Measurements from ENCODE around the gene CD101. TPM values are rescaled to one million over a fixed set of nuclear protein-coding genes. Genes with fewer than 3 reads are reported as not detected.
A peak's percentile ranks its signal among the peaks of the same experiment; 100 is the strongest.

CD101 gene
- polyA plus RNA-seq, 6 donors from 2014 or later: 0.09 to 0.86 (median 0.14) TPM; not detected in 3

DNA sequence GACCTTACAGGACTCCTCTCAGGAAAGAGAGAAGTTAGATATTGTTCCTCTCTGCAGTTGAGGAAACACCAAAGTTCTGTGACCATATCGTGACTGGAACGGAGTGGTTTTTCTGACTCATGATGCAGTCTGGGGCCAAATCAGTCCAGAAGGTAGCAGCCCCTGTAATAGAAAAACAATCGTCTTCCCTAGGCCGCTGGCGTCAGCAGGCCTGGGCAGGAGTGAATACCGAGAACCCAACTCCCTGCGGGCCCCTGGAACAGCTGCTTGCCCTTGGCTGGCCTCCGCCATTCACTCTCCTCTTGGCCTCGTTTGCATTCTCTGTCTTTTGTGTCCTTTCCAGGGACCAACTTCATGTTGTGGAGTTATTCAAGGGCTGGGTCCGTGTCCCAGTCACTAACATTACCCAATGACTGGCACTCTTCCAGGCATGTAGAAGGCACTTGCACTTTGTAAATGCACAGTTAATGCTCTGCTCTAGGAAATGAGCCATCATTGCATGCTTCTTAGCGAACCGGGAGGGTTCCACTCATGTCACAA lies 10.9 kb upstream of the CD101 start:
- peaks cover 10 to 12% (median 10%) of the 10 kb centered on the region in 3 donors for H3K27me3 Mint-ChIP-seq
- no peak overlapping the region for H3K4me3 Mint-ChIP-seq
- ATAC-seq (ENCODE audit: low read depth in 2 of 2) (no peak), DNase-seq (no peak)
- peaks cover 0 to 5% (median 0%) of the 10 kb centered on the region in 3 donors for H3K4me1 Mint-ChIP-seq
- peaks cover 0 to 7% (median 0%) of the 10 kb centered on the region in 7 donors for H3K9me3 Mint-ChIP-seq
- no peak overlapping the region for H3K27ac Mint-ChIP-seq
- no peaks in the 10 kb centered on the region for H3K36me3 Mint-ChIP-seq

DNA sequence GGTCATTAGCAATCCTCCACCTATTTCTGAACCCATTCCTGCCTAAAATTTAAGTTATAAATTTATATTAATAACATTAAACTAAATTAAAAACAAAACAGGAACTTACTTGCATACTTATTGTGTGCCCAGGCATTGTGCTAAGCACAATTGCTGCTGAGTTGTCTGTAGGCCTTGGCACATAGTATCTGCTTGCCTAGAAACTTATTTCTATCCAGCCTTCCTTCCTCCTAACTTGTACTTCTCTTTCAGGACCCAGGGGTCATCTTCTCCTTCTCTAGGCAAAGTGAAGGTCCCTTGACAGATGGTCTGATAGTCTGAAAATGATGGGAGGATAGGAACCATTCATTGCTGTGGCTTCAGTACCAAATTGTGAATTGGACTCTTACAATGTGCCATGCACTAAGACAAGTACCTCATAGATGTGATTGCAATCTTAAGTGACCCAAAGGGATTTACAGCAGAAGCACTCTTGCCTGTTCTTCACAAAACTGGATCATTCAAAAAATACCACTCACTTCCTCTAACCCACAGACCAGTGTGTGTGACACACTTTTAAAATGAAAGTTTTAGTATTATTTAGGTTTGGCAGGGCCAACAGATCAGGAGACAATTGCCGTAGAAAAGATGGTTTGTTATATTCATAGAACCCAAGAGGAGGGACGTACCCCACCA lies 10.3 kb upstream of the CD101 start:
- H3K9me3 Mint-ChIP-seq: peaks cover 0 to 7% (median 0%) of the 10 kb centered on the region in 7 donors
- H3K36me3 Mint-ChIP-seq: no peaks in the 10 kb centered on the region
- H3K4me1 Mint-ChIP-seq: peaks cover 0 to 5% (median 0%) of the 10 kb centered on the region in 3 donors
- H3K4me3 Mint-ChIP-seq: no peak overlapping the region
- no peak overlapping the region for H3K27ac Mint-ChIP-seq
- peaks cover 10 to 12% (median 10%) of the 10 kb centered on the region in 3 donors for H3K27me3 Mint-ChIP-seq
- no peak for ATAC-seq (ENCODE audit: low read depth in 2 of 2)
- no peak for DNase-seq

DNA sequence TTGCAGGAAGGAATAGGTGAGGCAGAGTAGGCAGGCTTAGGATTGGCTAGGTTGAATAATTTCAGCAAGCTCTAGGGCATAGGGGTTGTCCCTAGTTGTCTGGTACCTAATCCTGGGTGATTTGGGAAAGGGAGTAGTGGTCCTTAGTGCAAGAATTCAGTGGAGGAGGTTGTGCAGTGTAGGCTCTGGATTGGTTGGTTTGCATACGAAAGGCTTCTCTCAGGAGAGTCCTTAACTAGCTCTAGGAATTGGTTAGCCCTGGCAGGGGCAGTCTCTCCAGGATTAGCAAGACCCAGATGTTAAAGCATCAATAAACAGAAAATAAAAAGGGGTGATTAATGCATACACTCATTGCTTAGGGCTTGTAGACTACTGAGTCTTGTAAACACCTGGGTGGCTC lies 9.6 kb upstream of the CD101 start:
- ATAC-seq (ENCODE audit: low read depth in 2 of 2): no peak
- Mint-ChIP-seq H3K4me3 (no peak overlapping the region), H3K36me3 (no peaks in the 10 kb centered on the region)

DNA sequence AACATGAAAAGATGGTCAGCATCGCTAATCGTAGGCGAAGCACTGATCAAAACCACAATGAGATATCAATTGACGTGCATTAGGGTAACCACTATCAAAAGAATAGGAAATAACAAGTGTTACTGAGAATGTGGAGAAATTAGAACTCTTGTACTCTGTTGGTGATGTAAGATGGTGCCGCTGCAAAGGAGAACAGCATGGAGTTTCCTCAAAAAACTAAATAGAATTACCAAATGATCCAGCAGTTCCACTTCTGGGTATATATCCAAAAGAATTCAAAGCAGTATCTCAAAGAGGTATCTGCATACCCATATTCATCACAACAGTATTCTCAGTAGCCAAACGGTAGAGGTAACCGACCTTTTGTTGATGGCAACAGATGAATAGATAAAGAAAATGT lies 8.3 kb upstream of the CD101 start:
- ATAC-seq (ENCODE audit: low read depth in 2 of 2) (no peak), DNase-seq (no peak)
- no peaks in the 10 kb centered on the region for H3K4me1 Mint-ChIP-seq
- H3K27ac Mint-ChIP-seq: no peak overlapping the region
- no peak overlapping the region for H3K4me3 Mint-ChIP-seq
- H3K9me3 Mint-ChIP-seq: peaks cover 0 to 7% (median 0%) of the 10 kb centered on the region in 7 donors
- no peaks in the 10 kb centered on the region for H3K36me3 Mint-ChIP-seq
- peaks cover 0 to 4% (median 0%) of the 10 kb centered on the region in 3 donors for H3K27me3 Mint-ChIP-seq

More for the DNA sequence above, 9.6 kb upstream of the CD101 start:
- H3K27ac Mint-ChIP-seq: no peak overlapping the region
- DNase-seq: no peak
- peaks cover 0 to 7% (median 0%) of the 10 kb centered on the region in 7 donors for H3K9me3 Mint-ChIP-seq
- peaks cover 4 to 8% (median 6%) of the 10 kb centered on the region in 3 donors for H3K27me3 Mint-ChIP-seq
- peaks cover 0 to 5% (median 0%) of the 10 kb centered on the region in 3 donors for H3K4me1 Mint-ChIP-seq

DNA sequence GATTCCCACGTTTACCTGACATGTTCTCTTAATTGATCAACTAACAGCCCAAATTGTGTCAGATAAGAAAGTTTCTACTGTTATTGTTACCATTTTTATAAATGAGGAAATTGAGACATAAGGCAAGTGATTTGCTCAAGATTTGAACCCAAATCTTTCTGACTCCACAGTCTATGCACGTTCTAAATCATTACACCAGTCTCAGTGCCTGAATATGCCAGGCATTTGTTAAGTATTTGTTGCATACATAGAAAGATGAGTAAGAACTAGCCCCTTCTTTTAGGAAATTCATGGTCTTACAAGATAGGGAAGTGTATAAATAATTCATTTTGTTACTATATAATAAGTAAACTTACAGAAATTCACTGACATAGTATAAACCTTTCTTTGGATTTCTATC lies 7.1 kb upstream of the CD101 start:
- ATAC-seq (ENCODE audit: low read depth in 2 of 2): no peak

DNA sequence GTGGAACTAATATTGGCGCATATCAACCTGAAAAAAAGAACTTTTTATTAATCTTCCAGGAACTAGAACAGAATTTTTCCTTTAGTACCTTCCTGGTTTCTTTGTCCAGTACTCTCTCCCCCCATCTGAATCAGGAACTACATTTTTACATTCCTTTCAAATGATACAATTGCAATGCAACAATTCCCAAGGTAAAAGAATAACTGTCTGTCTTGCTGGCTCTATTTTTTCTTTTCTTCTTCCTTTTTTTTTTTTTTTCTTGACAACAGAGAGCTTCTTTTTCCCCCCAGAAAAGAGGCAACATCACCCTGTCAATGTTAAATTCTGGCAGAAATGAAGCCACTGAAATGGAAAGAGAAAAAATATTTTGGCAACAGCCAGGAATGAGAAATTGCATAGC lies 4.5 kb upstream of the CD101 start:
- H3K27me3 Mint-ChIP-seq: no peaks in the 10 kb centered on the region
- no peak overlapping the region for H3K27ac Mint-ChIP-seq
- H3K9me3 Mint-ChIP-seq: peaks cover 0 to 7% (median 0%) of the 10 kb centered on the region in 7 donors
- H3K4me3 Mint-ChIP-seq: no peak overlapping the region
- no peak for ATAC-seq (ENCODE audit: low read depth in 2 of 2)
- peaks cover 5 to 17% (median 7%) of the 10 kb centered on the region in 3 donors for H3K4me1 Mint-ChIP-seq
- DNase-seq: no peak
- no peaks in the 10 kb centered on the region for H3K36me3 Mint-ChIP-seq

More for the DNA sequence above, 7.1 kb upstream of the CD101 start:
- Mint-ChIP-seq H3K4me1 (no peaks in the 10 kb centered on the region), H3K27me3 (peaks cover 0 to 4% (median 0%) of the 10 kb centered on the region in 3 donors), H3K9me3 (peaks cover 0 to 7% (median 0%) of the 10 kb centered on the region in 7 donors), H3K36me3 (no peaks in the 10 kb centered on the region), H3K4me3 (no peak overlapping the region), H3K27ac (no peak overlapping the region)
- no peak for DNase-seq

DNA sequence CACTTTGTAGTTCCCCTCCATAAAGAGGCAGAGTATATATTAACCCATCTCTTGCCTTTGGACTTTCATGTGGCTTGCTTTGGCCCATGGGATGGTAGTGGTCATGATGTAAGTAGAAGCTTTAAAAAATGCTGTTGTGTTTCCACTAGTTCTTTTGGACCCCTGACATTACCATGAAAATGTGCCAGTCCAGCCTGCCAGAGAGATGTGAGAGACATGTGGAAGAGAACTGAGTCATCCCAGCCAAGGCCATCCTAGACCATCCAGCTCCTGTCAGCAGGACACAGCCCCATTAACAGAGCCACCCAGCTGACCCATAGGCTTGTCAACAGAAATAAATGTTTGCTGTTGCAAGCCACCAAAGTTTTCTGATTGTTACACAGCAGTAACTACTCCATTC lies 3.9 kb upstream of the CD101 start:
- Mint-ChIP-seq H3K27ac (no peak overlapping the region), H3K4me1 (peaks cover 5 to 21% (median 11%) of the 10 kb centered on the region in 3 donors), H3K4me3 (no peak overlapping the region), H3K36me3 (no peaks in the 10 kb centered on the region), H3K27me3 (no peaks in the 10 kb centered on the region), H3K9me3 (peaks cover 0 to 7% (median 0%) of the 10 kb centered on the region in 7 donors)
- ATAC-seq (ENCODE audit: low read depth in 2 of 2) (no peak), DNase-seq (no peak)

DNA sequence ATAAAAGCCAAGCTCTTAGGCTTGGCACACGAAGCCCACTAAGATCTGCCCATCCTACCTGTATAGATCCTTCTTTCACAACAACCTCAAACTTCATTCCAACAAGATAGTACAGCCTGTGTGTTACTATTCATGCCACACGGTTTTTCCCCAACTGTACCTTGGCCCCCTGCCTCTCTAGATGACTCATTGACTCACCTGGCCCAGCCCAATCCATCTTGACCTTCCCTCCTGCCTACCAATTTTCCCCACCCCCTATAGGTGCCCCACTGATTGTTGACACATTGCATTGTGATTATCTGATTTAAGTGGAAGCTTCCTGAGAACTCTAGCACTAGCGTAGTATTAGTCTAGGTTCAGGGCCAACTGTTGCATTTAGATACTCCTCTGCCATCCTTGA lies 2.0 kb upstream of the CD101 start:
- ATAC-seq (ENCODE audit: low read depth in 2 of 2): no peak
- Mint-ChIP-seq H3K27me3 (no peaks in the 10 kb centered on the region), H3K9me3 (no peaks in the 10 kb centered on the region), H3K27ac (no peak overlapping the region), H3K4me3 (no peak overlapping the region), H3K4me1 (peaks cover 5 to 23% (median 11%) of the 10 kb centered on the region in 3 donors), H3K36me3 (no peaks in the 10 kb centered on the region)
- no peak for DNase-seq

DNA sequence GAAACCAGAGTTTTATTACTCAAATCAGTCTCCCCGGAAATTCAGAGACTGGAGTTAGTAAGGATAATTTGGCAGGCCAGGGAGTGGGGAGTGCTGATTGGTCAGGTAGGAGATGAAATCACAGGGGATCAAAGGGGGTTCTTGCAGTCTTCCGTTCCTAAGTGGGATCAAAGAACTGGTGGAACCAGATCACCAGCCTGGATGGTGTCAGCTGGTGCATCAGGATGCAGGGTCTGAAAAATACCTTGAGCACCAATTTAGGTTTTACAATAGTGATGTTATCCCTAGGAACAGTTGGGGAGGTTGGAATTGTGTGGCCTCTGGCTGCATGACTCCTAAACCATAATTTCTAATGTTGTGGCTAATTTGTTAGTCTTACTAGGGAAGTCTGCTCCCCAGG lies 1.4 kb upstream of the CD101 start:
- peak overlapping the region in 2 of 6 donors; percentile 43 to 92 for H3K27ac Mint-ChIP-seq
- H3K4me1 Mint-ChIP-seq: peaks cover 5 to 23% (median 11%) of the 10 kb centered on the region in 3 donors
- H3K4me3 Mint-ChIP-seq: no peak overlapping the region
- no peaks in the 10 kb centered on the region for H3K27me3 Mint-ChIP-seq
- H3K9me3 Mint-ChIP-seq: no peaks in the 10 kb centered on the region
- H3K36me3 Mint-ChIP-seq: no peaks in the 10 kb centered on the region
- DNase-seq: no peak
- no peak for ATAC-seq (ENCODE audit: low read depth in 2 of 2)

DNA sequence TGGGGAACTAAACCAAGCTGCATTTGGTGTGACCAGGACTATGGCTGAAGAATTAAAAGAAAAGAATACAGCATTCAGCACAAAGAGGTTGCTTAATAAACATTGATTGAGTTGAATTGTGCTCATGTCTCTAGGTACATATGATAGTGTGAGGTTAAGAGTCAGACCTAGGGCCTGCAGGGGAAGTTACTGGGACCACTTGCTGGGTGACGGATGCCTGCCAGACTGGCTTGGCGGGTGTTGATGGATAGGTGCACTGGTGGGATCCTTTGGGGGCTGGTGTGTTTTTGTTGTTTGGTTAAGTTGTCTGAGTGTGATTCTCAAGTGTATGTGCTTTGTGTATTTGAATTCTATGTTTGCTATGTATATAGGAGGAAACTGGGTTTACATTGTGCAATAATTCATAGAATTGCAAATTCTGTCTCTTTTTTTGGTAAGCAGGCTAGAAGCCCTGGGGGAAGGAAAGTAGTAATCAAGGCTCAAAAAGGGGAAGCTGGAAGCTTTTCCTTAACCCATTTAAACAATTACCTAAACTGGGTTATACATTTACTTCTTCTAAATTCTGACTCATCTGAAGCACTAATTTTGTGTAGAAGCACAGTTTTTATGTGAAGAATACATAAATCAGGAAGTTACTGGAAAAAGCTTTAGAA lies 1.8 kb downstream of the CD101 start:
- Mint-ChIP-seq H3K4me3 (no peak overlapping the region), H3K27me3 (no peaks in the 10 kb centered on the region), H3K27ac (no peak overlapping the region), H3K9me3 (no peaks in the 10 kb centered on the region), H3K36me3 (no peaks in the 10 kb centered on the region), H3K4me1 (peaks cover 5 to 23% (median 11%) of the 10 kb centered on the region in 3 donors)
- DNase-seq (no peak), ATAC-seq (ENCODE audit: low read depth in 2 of 2) (no peak)

DNA sequence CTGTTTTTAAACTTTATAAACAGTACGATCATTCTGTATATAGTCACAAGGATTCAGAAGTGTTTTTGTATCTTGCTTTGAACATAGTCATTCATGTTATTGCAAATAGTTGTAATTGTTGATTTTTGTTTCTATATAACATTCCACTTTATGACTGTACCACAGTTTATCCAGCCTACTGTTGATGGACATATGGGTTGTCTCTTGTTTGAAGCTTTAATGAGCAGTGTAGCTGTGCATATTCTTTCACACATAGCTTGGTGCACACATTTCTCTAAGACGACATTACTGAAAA lies 6.1 kb downstream of the CD101 start:
- Mint-ChIP-seq H3K9me3 (no peaks in the 10 kb centered on the region), H3K4me3 (no peak overlapping the region), H3K27me3 (no peaks in the 10 kb centered on the region), H3K36me3 (no peaks in the 10 kb centered on the region), H3K27ac (no peak overlapping the region), H3K4me1 (peaks cover 0 to 3% (median 0%) of the 10 kb centered on the region in 3 donors)
- DNase-seq (no peak), ATAC-seq (ENCODE audit: low read depth in 2 of 2) (no peak)

DNA sequence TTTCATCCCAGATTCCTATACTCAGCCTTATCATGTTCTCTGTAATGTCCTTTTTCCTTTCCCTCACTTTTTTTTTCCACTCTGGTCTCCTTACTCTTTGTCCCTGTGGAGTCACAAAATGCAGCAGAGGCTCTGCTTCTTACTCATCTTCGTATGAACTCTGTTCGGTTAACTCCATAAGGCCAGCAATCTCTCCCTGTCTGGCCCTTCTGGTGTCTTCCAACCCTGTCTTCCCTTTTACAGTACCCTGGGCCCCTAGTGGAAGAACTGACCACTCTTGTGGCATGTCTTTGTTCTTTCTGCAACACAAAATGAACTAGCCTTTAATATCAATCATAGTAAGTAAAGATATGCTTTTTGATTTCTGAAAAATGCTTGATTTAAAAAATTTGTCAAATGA lies 7.1 kb downstream of the CD101 start:
- no peaks in the 10 kb centered on the region for H3K27me3 Mint-ChIP-seq
- peak overlapping the region in 1 of 6 donors; percentile 48 for H3K27ac Mint-ChIP-seq
- no peaks in the 10 kb centered on the region for H3K9me3 Mint-ChIP-seq
- no peaks in the 10 kb centered on the region for H3K36me3 Mint-ChIP-seq
- DNase-seq (no peak), ATAC-seq (ENCODE audit: low read depth in 2 of 2) (no peak)
- no peak overlapping the region for H3K4me3 Mint-ChIP-seq
- no peaks in the 10 kb centered on the region for H3K4me1 Mint-ChIP-seq

DNA sequence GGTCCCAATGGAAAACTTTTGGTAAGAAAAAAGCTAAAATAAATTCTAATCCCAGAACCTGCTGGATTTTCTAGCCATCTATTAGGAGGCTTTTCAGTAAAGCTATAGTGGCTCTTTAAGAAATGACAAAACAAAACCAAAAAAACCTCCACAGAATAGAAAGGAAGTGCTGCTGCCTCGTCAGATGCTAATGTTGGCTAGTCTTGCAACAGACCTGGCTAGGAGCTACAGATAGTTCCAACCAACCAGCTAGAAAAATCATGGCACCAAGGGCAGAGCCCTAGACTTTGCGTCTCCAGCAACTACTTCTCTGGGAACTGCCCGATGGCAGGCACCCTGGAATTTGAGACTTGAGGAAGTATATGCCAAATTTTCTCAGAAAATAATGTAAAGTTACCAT lies 7.6 kb downstream of the CD101 start:
- ATAC-seq (ENCODE audit: low read depth in 2 of 2) (no peak), DNase-seq (no peak)
- H3K4me1 Mint-ChIP-seq: no peaks in the 10 kb centered on the region
- no peaks in the 10 kb centered on the region for H3K36me3 Mint-ChIP-seq
- H3K27me3 Mint-ChIP-seq: no peaks in the 10 kb centered on the region
- no peak overlapping the region for H3K27ac Mint-ChIP-seq
- H3K4me3 Mint-ChIP-seq: no peak overlapping the region
- no peaks in the 10 kb centered on the region for H3K9me3 Mint-ChIP-seq

DNA sequence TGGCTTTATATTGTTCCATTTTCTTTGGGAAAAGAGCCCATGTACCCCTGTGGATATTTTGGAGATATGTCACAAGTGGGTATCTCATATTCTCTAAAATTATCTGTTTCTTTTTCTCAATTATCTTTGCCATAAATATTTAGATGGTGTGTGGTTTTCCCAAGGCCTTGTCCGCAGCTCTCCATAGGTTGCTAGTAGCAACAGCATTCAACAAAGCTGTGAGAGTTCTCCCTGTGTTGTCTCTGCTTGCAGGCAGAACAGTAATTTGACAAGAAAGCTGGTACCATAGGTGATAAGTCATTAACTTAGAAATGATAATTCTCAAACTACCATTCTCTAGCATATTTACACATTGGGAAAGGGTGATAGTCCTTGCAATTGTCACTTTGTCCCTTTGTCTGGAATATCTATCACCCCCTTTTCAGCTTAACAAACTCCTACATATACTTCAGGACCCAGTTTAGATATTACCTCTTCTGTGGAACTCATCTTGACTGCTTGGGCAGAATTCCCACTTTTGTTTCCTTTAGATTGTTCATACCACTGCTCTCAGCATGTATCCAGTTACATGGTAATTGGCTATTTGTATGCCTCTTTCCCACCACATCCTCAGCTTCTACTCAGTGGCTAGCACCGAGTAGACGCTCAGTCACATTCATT lies 8.9 kb downstream of the CD101 start:
- no peak for DNase-seq
- Mint-ChIP-seq H3K36me3 (no peaks in the 10 kb centered on the region), H3K27ac (no peak overlapping the region), H3K4me3 (no peak overlapping the region), H3K27me3 (no peaks in the 10 kb centered on the region), H3K4me1 (no peaks in the 10 kb centered on the region), H3K9me3 (no peaks in the 10 kb centered on the region)
- no peak for ATAC-seq (ENCODE audit: low read depth in 2 of 2)
